GM10266 (cell line): ENCODE results near the gene TCP11X1.
"Not testable (repeated sequence)": the region's sequence is repeated elsewhere in the genome, so short reads cannot be mapped to it uniquely, and the experiment has no call there.

Experiments used
- DNase-seq: peaks from one replicate; pipeline ENCODE4 v3.0.0; 2012; ENCODE audit errors: extremely low spot score
- TF ChIP-seq, protein P1 (sequence below): IDR thresholded peaks from 2 replicates; pipeline ENCODE4 v1.5.1; 2012; ENCODE audit warnings: mild to moderate bottlenecking, low read depth; ENCODE audit not compliant: control insufficient read depth, insufficient read depth; ENCODE audit errors: missing control alignments

Gene TCP11X1

DNA sequence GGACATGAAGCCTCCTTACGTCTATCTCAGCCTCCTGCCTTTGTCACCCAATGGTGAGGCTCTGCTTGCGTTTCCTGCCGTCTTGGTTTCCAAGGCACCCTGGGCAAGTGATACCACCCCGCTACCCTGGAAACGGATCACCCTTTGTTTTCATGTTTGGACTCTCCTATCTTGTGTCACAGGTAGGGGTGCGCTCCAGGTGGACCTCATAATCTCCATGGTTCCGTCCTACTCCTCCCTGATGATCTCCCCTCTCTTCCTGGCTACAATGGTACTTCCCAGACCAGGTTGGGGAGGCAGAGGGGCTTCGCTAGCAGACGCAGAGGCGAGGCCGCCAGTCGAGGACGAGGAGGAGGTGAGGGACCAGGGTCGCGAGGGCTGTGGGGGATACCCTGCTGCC, at the start of gene TCP11X1:
Gene TCP11X1, plus strand, starts transcription at position 316 of the 400 bp plus-strand sequence.
- not testable (repeated sequence) for DNase-seq

DNA sequence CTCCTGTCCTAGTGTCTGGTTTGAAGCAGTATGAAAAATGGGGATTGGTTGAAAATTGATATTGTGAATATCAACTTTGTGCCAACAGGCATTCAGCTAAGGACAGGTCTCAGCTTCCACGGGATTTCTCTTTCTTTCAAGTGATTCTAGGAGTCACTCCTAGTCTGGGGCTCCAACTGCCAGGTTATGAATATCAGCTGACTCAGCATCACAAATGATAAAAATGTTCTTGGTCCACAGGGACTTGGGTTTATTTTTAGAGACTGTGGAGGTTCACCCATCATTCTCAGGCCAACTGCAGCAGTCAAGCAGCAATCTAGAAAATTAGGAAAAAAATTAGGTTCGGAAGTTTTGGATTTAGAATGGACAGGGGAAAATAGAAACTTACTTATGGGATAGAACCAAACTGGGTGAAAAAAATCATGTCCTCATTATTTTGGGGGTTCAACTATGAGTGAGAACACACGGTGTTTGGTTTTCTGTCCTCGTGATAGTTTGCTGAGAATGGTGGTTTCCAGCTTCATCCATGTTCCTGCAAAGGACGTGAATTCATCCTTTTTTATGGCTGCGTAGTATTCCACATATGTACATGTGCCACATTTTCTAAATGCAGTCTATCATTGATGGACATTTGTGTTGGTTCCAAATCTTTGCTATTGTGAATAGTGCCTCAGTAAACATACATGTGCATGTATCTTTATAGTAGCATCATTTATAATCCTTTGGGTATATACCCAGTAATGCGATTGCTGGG, 29.0 kb upstream of the TCP11X1 start:
- TF ChIP-seq, protein P1, sequence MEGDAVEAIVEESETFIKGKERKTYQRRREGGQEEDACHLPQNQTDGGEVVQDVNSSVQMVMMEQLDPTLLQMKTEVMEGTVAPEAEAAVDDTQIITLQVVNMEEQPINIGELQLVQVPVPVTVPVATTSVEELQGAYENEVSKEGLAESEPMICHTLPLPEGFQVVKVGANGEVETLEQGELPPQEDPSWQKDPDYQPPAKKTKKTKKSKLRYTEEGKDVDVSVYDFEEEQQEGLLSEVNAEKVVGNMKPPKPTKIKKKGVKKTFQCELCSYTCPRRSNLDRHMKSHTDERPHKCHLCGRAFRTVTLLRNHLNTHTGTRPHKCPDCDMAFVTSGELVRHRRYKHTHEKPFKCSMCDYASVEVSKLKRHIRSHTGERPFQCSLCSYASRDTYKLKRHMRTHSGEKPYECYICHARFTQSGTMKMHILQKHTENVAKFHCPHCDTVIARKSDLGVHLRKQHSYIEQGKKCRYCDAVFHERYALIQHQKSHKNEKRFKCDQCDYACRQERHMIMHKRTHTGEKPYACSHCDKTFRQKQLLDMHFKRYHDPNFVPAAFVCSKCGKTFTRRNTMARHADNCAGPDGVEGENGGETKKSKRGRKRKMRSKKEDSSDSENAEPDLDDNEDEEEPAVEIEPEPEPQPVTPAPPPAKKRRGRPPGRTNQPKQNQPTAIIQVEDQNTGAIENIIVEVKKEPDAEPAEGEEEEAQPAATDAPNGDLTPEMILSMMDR = no peak
- no peak for DNase-seq

DNA sequence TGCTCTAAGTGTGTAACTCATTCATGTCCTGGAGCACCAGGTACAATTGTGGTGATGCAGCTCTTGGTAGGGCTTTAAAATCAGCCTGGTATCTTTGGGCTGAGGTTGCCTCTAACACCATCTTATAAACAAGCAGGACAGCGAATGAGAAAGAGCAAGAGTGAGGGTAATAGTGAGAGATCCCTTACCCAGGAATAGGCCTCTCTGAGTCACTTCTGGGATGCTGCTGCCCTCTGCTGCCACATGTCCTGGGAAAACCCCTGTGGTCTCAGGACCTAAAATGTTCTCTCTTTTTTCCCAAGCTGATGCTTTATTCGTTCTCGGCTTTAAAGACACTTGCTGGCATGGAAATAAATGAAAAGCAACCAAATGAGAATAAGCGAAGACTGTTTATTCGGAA, 7.2 kb upstream of the TCP11X1 start:
- not testable (repeated sequence) for DNase-seq

DNA sequence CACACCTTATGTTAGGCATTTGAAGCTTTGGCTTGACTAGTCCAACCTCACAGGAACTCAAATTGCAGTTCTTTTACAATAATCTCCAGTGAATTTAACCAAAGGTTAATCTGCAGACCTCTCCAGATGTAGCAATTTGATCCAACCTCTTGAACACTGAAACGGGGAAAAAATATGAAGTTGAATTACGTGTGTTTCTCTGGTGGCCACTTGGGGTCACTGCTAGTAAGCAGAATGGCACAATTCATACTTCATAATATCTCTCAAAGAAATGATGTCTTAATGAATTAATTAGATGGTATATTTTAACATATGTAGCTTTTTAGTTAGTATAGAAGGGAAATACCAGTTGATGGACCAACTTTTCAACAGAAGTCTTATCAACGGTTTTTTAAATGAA, 1.4 kb downstream of the TCP11X1 start:
- not testable (repeated sequence) for DNase-seq

DNA sequence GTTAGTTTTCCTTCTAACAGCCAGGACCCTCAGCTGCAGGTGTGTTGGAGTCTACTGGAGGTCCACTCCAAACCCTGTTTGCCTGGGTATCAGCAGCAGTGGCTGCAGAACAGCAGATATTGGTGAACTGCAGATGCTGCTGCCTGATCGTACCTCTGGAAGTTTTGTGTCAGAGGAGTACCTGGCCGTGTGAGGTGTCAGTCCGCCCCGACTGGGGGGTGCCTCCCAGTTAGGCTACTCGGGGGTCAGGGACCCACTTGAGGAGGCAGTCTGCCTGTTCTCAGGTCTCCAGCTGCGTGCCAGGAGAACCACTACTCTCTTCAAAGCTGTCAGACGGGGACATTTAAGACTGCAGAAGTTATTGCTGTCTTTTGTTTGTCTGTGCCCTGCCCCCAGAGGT, 20.6 kb downstream of the TCP11X1 start:
- DNase-seq = not testable (repeated sequence)

DNA sequence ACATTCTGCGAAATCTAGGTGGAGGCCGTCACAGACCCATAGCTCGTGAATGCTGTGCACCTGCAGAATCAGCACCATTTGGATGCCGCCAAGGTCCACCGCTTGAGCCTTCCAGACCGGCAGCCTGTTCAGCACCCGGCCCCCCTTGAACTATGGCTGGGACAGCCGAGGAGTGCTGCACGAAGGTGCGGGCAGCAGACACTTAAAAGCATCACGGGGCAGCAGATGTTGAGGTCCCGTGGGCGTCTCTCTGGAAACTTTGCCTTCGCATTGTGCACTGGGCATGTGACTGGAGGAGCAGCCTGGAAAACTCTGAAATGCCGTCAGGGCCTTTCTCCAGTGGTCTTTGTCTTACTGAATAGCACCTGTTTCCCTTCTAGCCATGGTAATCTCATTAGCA, 25.2 kb downstream of the TCP11X1 start:
- not testable (repeated sequence) for DNase-seq

DNA sequence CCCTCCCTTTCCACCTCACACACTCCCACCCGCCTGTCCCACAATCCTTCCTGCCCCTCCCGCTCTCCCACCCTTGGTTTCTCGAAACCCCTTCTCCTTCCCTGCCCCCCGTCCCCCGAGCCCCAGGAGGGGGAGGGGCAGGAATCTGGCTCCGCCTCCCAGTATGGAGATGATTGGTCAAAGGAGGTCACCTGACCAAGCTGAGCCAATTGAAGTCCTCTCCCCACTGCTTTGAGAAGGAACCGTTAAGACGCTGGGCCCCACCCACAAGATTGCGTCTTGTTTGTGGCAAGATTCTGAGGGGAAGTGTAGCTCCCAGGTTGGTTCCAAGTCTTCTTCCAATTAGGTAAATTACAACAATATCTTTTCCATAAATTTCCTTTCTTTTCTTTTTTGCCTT, 31.8 kb downstream of the TCP11X1 start, which contains the start of gene NXF2:
Gene NXF2, plus strand, starts transcription at position 275 of the 400 bp plus-strand sequence. CDS start 59,912 bp downstream, outside the sequence.
- DNase-seq = not testable (repeated sequence)

DNA sequence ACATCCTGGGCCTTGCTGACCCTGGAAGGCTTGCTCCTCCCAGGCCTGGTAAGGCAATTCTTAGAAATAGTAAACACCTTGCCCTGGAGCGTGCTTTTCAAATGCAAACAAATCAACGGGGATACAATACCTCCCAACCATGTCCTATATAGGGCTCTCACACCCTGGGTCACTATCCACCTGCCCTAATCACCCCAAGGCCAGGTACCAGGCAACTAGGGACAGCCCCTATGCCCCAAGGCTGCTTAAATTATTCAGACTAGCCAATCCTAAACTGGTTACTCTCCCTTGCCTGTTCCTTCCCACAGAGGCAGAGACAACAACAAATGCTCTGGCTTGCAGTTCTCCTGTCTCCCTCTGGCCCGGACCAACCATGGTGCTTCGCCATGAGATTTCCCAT, 57.1 kb downstream of the TCP11X1 start:
- not testable (repeated sequence) for DNase-seq
